Right cardiac atrium (tissue), 5 donors: ENCODE results near the gene METTL26. TPM values are rescaled to one million over a fixed set of nuclear protein-coding genes. Genes with fewer than 3 reads are reported as not detected.
A peak's percentile ranks its signal among the peaks of the same experiment; 100 is the strongest.

ENCODE experiments used
- ATAC-seq, 2 donors: fragments of 200-7000 bp; cut with Tn5 transposase; one replicate each; pipeline versions ENCODE4 v1.8.0 to v1.9.1; 2020; ENCODE audit warnings: moderate library complexity in 2 of 2, mild to moderate bottlenecking in 1 of 2
- DNase-seq, 3 donors: peaks; one replicate each; pipeline ENCODE4 v3.0.0-alpha.2; 2020
- H3K27ac ChIP-seq: one replicate; pipeline ENCODE4 v1.5.1; 2013; ENCODE audit warnings: mild to moderate bottlenecking, low read length, control low read depth, moderate library complexity
- H3K27me3 ChIP-seq: one replicate; pipeline ENCODE4 v1.6.1; 2013; ENCODE audit not compliant: control insufficient read depth, insufficient read depth
- H3K4me1 ChIP-seq: one replicate; pipeline ENCODE4 v1.6.1; 2013; ENCODE audit warnings: low read length; ENCODE audit not compliant: control insufficient read depth, insufficient read depth
- H3K4me3 ChIP-seq: one replicate; pipeline ENCODE4 v1.5.1; 2013; ENCODE audit warnings: low read length, control low read depth
- H3K9me3 ChIP-seq: one replicate; pipeline ENCODE4 v1.6.1; 2013; ENCODE audit warnings: low read length; ENCODE audit not compliant: control insufficient read depth
- WGBS: extraction: QIAGEN DNeasy Blood & Tissue Kit; methylation state at CpG from one replicate; pipeline ENCODE4 v1.1.7; 2013; 5-methylcytosine and 5-hydroxymethylcytosine counted together
- intact Hi-C, 4 donors: fragments of 100-400 bp; cut with DNase I; formaldehyde crosslinking; loops; one replicate each; pipeline versions ENCODE4 v1.11.0 to v1.14.0; 2022 to 2023
- polyA plus RNA-seq: library from polyadenylated mRNA; stranded (reverse); fragments of 200-250 nt; gene quantifications from one replicate; pipeline ENCODE4 v1.2.3, GENCODE V29; 2013
- total RNA-seq, 4 donors: library from RNA; stranded (reverse); fragmentation: NEBNext Ultra II Directional; extraction: Animal tissue kit (Norgen Biotek cat#: 25700); gene quantifications; one replicate each; pipeline ENCODE4 v1.2.1, GENCODE V29; 2021
- donor health status: healthy with polysubstance abuse.
- donor health status: DM: no; HTN: yes; CAD: no.
- donor health status: DM: no; HTN: no; CAD: no.
- donor health status: DM: no; HTN: yes; CAD: no; lungs with severe emphysema.
- donor health status: DM: yes; HTN: yes; CAD: no.

Gene METTL26
- total and polyA plus RNA-seq, 5 donors = 55.4 to 128 (median 56.7) TPM

DNA sequence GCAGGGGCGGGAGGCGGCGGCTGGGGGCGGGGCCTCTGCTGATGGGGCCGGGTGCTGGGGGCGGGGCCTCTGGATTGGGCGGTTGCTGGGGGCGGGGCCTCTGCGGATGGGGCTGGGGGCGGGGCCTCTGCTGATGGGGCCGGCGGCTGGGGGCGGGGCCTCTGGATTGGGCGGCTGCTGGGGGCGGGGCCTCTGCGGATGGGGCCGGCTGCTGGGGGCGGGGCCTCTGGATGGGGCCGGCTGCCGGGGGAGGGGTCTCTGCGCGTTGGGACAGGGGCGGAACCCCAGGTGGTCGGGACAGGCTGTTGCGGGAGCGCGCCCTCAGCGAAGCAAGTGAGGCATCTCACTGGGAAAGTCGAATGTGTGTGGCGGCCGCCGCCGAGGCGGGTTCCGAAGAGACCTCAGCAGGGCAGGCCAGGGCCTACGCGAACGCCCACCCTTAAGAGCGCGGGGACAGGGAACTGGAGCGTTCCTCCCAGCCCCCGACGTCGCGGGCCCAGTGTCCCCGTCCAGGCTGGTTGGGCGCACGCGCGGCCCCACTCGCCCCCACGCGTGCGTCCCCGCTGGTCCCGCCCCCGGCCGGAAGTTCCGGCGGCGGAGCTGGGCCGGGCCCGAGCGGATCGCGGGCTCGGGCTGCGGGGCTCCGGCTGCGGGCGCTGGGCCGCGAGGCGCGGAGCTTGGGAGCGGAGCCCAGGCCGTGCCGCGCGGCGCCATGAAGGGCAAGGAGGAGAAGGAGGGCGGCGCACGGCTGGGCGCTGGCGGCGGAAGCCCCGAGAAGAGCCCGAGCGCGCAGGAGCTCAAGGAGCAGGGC lies 43.9 kb upstream of the METTL26 start, which contains the start of gene STUB1:
TSS of gene STUB1 (plus strand) at position 597 of the 811 bp plus-strand sequence. CDS start at position 713, 116 bp downstream.
- DNase-seq (peak; percentile 89 to 96 (median 95)), ATAC-seq (peak; percentile 69 to 71)
- Histone ChIP-seq H3K4me3 (peak within 1 kb of the TSS; percentile 77), H3K9me3 (no peaks in the 10 kb centered on the region), H3K27ac (peak within 1 kb of the TSS; percentile 96), H3K4me1 (peaks cover 7% of the 10 kb centered on the region), H3K27me3 (no peaks in the 10 kb centered on the region)
- WGBS = under 1% methylated on average over 91 of the region's 91 CpGs
- intact Hi-C loops = no loop called here

GRCh38 chr16:678858-679813 lies 43.0 kb upstream of the METTL26 start:
- H3K4me3 ChIP-seq = peak overlapping the region; percentile 49
- H3K4me1 ChIP-seq = peaks cover 7% of the 10 kb centered on the region
- no peaks in the 10 kb centered on the region for H3K27me3 ChIP-seq
- intact Hi-C loops = no loop called here
- 23% methylated on average over 52 of the region's 52 CpGs for WGBS
- ATAC-seq (peak; percentile 31 to 45), DNase-seq (peak; percentile 82 to 94 (median 90))
- H3K27ac ChIP-seq = peak overlapping the region; percentile 76
- H3K9me3 ChIP-seq = no peaks in the 10 kb centered on the region

GRCh38 chr16:678209-678857 lies 42.2 kb upstream of the METTL26 start:
- Histone ChIP-seq H3K4me1 (peaks cover 7% of the 10 kb centered on the region), H3K27ac (no peak overlapping the region), H3K9me3 (no peaks in the 10 kb centered on the region), H3K4me3 (no peak overlapping the region), H3K27me3 (no peaks in the 10 kb centered on the region)
- intact Hi-C loops = no loop called here
- no peak for DNase-seq
- ATAC-seq = no peak
- 80% methylated on average over 21 of the region's 21 CpGs for WGBS

- intact Hi-C loops = no loop called here
- no peak overlapping the region for H3K4me3 ChIP-seq
- peaks cover 7% of the 10 kb centered on the region for H3K4me1 ChIP-seq
- no peak overlapping the region for H3K27ac ChIP-seq
- no peak for DNase-seq
- no peak for ATAC-seq
- no peaks in the 10 kb centered on the region for H3K27me3 ChIP-seq
- 56% methylated on average over 57 of the region's 57 CpGs for WGBS
- H3K9me3 ChIP-seq = no peaks in the 10 kb centered on the region
These were observed 41.4 kb upstream of the METTL26 start for GRCh38 chr16:677316-678190.

- 67% methylated on average over 23 of the region's 23 CpGs for WGBS
- H3K4me3 ChIP-seq = no peak overlapping the region
- intact Hi-C loops = no loop called here
- no peak overlapping the region for H3K27ac ChIP-seq
- H3K27me3 ChIP-seq = no peaks in the 10 kb centered on the region
- DNase-seq (no peak), ATAC-seq (no peak)
- peaks cover 7% of the 10 kb centered on the region for H3K4me1 ChIP-seq
- H3K9me3 ChIP-seq = no peaks in the 10 kb centered on the region
These were observed 40.8 kb upstream of the METTL26 start for GRCh38 chr16:676913-677312.

DNA sequence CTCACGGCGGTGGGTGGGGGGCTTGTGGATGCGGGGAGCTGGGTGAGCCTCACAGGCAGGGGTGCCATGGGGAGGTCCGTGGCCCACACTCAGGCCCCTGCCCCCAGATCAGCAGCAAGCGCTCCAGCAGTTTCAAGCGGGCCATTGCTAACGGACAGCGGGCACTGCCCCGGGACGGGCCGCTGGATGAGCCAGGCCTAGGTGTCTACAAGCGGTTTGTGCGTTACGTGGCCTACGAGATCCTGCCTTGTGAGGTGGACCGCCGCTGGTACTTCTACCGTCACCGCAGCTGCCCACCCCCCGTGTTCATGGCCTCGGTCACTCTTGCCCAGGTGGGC lies 40.4 kb upstream of the METTL26 start:
- peaks cover 5% of the 10 kb centered on the region for H3K4me1 ChIP-seq
- no peaks in the 10 kb centered on the region for H3K27me3 ChIP-seq
- H3K27ac ChIP-seq = no peak overlapping the region
- WGBS = 90% methylated on average over 21 of the region's 21 CpGs
- ATAC-seq = no peak
- no peak for DNase-seq
- intact Hi-C loops = no loop called here
- H3K4me3 ChIP-seq = no peak overlapping the region
- H3K9me3 ChIP-seq = no peaks in the 10 kb centered on the region

GRCh38 chr16:675884-676564 lies 39.9 kb upstream of the METTL26 start:
- intact Hi-C loops = no loop called here
- WGBS = 42% methylated on average over 25 of the region's 25 CpGs
- no peak overlapping the region for H3K27ac ChIP-seq
- no peaks in the 10 kb centered on the region for H3K27me3 ChIP-seq
- DNase-seq = no peak
- no peak for ATAC-seq
- H3K9me3 ChIP-seq = no peaks in the 10 kb centered on the region
- H3K4me1 ChIP-seq = peaks cover under 1% of the 10 kb centered on the region
- peak overlapping the region; percentile 22 for H3K4me3 ChIP-seq

DNA sequence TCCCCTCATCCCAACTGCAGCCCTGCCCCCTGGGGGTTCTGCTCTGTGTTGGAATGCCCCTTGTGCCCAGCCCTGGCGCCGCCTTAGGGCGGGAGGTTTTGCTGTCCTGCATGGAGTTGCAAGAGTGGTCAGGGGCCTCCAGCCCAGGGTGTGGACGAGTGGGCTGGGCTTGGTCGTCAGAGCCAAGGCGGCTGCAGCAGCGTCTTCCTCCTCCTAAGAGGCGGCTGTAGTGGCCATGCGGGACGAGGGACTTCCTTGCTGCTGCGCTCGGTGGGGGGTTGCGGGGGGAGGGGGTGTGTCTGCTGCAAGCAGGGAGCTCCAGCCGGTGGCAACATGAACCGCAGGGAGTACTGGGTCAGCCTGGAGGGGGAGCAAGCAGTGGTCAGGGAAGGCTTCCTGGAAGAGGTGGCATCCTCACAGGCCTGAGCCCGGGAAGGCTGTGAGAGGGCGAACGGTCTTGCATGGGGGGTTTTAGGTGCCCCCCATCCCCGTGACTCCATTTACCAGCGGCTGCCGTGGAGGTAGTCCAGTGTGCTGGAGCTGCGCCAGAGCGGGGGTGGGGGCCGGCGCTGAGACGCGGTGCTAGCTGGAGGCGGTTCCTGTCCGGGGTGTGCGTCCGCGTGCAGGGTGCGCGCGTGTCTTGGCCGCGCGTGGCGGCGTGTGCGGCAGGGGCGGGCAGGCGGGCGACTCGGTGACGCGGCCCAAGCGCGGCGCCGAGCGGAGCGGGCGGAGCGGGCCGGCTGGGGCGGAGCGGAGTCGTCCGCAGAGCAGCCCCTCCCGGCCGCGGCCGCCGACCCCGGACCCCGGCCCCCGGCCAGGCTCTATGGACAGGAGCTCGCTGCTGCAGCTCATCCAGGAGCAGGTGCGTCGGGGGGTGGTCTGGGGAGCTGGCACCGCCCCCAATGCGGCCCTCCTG lies 39.1 kb upstream of the METTL26 start, which contains the start of gene RHBDL1:
TSS of gene RHBDL1 (plus strand) at position 704 of the 916 bp plus-strand sequence. CDS start at position 824, 120 bp downstream.
- no peaks in the 10 kb centered on the region for H3K9me3 ChIP-seq
- ATAC-seq (no peak), DNase-seq (peak in 1 of 3 donors; percentile 83)
- no peak within 1 kb of the TSS for H3K27ac ChIP-seq
- no peaks in the 10 kb centered on the region for H3K4me1 ChIP-seq
- H3K4me3 ChIP-seq = peak within 1 kb of the TSS; percentile 22
- no peaks in the 10 kb centered on the region for H3K27me3 ChIP-seq
- intact Hi-C loops = no loop called here
- WGBS = 2% methylated on average over 73 of the region's 73 CpGs

GRCh38 chr16:674214-674881 lies 38.2 kb upstream of the METTL26 start:
- DNase-seq = no peak
- no peaks in the 10 kb centered on the region for H3K4me1 ChIP-seq
- intact Hi-C loops = no loop called here

More at GRCh38 chr16:674214-674881, 38.2 kb upstream of the METTL26 start:
- Histone ChIP-seq H3K4me3 (no peak overlapping the region), H3K27me3 (no peaks in the 10 kb centered on the region), H3K9me3 (no peaks in the 10 kb centered on the region), H3K27ac (no peak overlapping the region)
- no peak for ATAC-seq
- WGBS = 71% methylated on average over 22 of the region's 22 CpGs
